ENCODE results near the gene STAT6.

GRCh38 chr12:57110104-57111030, 795 bp downstream of the STAT6 start:
- TF ChIP-seq, protein P1, sequence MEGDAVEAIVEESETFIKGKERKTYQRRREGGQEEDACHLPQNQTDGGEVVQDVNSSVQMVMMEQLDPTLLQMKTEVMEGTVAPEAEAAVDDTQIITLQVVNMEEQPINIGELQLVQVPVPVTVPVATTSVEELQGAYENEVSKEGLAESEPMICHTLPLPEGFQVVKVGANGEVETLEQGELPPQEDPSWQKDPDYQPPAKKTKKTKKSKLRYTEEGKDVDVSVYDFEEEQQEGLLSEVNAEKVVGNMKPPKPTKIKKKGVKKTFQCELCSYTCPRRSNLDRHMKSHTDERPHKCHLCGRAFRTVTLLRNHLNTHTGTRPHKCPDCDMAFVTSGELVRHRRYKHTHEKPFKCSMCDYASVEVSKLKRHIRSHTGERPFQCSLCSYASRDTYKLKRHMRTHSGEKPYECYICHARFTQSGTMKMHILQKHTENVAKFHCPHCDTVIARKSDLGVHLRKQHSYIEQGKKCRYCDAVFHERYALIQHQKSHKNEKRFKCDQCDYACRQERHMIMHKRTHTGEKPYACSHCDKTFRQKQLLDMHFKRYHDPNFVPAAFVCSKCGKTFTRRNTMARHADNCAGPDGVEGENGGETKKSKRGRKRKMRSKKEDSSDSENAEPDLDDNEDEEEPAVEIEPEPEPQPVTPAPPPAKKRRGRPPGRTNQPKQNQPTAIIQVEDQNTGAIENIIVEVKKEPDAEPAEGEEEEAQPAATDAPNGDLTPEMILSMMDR (conservative IDR thresholded peaks at IDR 0.05 in 1 of 2, IDR thresholded peaks at IDR 0.05 in 1 of 2; ENCODE audit: low read depth in 1 of 2, low read length in 2 of 2), result no peak
- TF ChIP-seq EZH2 (IDR thresholded peaks at IDR 0.05; ENCODE audit: low read length, missing control alignments), result no peak
